HG03196 (cell line): ENCODE measurements around the gene NSUN4.
"Not testable (repeated sequence)": the region's sequence is repeated elsewhere in the genome, so short reads cannot be mapped to it uniquely, and the experiment has no call there.

Experiments
- ATAC-seq: cut with Tn5 transposase; IDR thresholded peaks from one replicate; pipeline ENCODE4 v1.9.1; 2021; ENCODE audit not compliant: unreplicated experiment

Gene NSUN4

GRCh38 chr1:46325285-46326076, 15.1 kb upstream of the NSUN4 start:
- ATAC-seq: peak; percentile 45

GRCh38 chr1:46328182-46328581, 12.4 kb upstream of the NSUN4 start:
- not testable (repeated sequence) for ATAC-seq

GRCh38 chr1:46329807-46330206, 10.8 kb upstream of the NSUN4 start:
- not testable (repeated sequence) for ATAC-seq

- not testable (repeated sequence) for ATAC-seq
Measured at GRCh38 chr1:46330381-46330780, 10.2 kb upstream of the NSUN4 start.

GRCh38 chr1:46331786-46332540, 8.6 kb upstream of the NSUN4 start:
- ATAC-seq: not testable (repeated sequence)

GRCh38 chr1:46333300-46334029, 7.1 kb upstream of the NSUN4 start:
- ATAC-seq: no peak

- ATAC-seq: no peak
Measured at GRCh38 chr1:46334030-46334384, 6.6 kb upstream of the NSUN4 start.

- ATAC-seq: no peak
Measured at GRCh38 chr1:46335081-46335480, 5.5 kb upstream of the NSUN4 start.

GRCh38 chr1:46337409-46337808, 3.2 kb upstream of the NSUN4 start:
- not testable (repeated sequence) for ATAC-seq

- ATAC-seq: no peak
Measured at GRCh38 chr1:46341222-46342083, 846 bp downstream of the NSUN4 start.

GRCh38 chr1:46342084-46342656, 1.6 kb downstream of the NSUN4 start:
- no peak for ATAC-seq

- ATAC-seq: no peak
Measured at GRCh38 chr1:46342677-46343350, 2.2 kb downstream of the NSUN4 start.

- no peak for ATAC-seq
Measured at GRCh38 chr1:46343351-46343695, 2.7 kb downstream of the NSUN4 start.

GRCh38 chr1:46343705-46344104, 3.1 kb downstream of the NSUN4 start:
- no peak for ATAC-seq

GRCh38 chr1:46344481-46344880, 3.9 kb downstream of the NSUN4 start:
- no peak for ATAC-seq

GRCh38 chr1:46345281-46345680, 4.7 kb downstream of the NSUN4 start:
- no peak for ATAC-seq

GRCh38 chr1:46352363-46352762, 11.8 kb downstream of the NSUN4 start:
- no peak for ATAC-seq

GRCh38 chr1:46355920-46356319, 15.3 kb downstream of the NSUN4 start:
- ATAC-seq: not testable (repeated sequence)

GRCh38 chr1:46362158-46362557, 21.6 kb downstream of the NSUN4 start:
- ATAC-seq: no peak

- no peak for ATAC-seq
Measured at GRCh38 chr1:46363121-46363520, 22.5 kb downstream of the NSUN4 start.
